Activated CD4-positive, alpha-beta T cell treated with anti-CD3 and anti-CD28 coated beads, Interleukin-2, amount 50 U/mL, for 16 hours (primary cell): ENCODE data around the gene PTRH2.
"Not testable (repeated sequence)": the region's sequence is repeated elsewhere in the genome, so short reads cannot be mapped to it uniquely, and the experiment has no call there.

Source experiments
- DNase-seq: peaks from one replicate; pipeline ENCODE4 v3.0.0-alpha.2; 2020

The PTRH2 gene

DNA sequence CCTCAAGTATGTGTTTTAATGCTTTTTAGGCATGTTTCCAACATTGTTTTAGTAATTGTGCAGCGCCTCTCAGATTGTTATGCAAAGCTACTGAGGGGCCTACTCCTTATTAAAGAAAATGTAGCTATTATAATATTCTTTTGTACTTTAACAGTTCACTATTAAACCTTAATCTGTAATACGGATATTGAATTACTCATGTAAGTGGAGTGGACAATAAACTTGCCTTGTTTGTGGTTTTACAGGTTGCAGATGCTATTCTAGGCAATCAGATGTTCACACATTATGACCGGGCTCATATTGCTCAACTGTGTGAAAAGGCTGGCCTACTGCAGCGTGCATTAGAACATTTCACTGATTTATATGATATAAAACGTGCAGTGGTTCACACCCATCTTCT lies 41.0 kb downstream of the PTRH2 start:
- DNase-seq, result no peak

DNA sequence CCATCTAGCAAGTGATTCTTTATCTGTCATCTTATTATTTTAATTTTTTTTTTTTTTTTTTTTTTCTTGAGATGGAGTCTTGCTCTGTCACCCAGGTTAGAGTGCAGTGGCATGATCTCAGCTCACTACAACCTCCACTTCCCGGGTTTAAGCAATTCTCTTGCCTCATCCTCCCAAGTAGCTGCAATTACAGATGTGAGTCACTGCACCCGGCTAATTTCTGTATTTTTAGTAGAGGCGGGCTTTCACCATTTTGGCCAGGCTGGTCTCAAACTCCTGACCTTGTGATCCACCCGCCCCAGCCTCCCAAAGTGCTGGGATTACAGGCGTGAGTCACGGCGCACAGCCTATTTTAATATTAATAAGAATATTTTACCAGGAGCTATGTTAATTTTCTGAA lies 50.6 kb downstream of the PTRH2 start:
- not testable (repeated sequence) for DNase-seq

DNA sequence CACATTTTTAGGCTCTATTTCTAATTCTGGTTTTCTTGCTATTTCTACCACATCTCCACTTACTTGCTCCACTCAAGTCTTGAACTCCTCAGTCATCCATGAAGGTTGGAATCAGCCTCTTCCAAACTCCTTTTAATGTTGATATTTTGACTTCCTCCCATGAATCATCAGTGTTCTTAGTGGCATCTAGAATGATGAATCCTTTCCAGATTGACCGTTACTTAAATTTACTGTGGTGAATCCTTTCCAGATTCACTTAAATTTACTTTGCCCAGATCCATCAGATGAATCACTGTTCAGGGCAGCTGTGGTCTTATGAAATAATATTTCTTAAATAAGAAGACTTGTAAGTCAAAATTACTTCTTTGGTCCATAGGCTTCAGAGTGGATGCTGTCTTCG lies 55.1 kb downstream of the PTRH2 start:
- DNase-seq, result no peak

DNA sequence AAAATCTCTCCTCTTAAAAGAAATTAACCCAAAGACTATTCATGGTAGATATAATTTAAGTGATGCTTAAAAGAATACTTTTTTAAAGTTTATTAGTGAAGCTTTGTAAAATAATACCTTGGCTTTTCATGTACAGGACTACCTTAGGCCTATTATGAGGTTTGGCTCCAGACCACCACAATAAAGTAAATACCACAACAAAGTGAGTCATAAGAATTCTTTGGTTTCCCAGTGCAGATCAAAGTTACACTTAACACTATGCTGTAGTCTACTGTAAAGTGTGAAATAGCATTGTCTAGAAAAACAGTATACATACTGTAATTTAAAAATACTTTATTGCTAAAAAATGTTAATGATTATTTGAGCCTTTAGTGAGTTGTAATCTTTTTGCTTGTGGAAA lies 55.9 kb downstream of the PTRH2 start:
- peak; percentile 26 for DNase-seq

DNA sequence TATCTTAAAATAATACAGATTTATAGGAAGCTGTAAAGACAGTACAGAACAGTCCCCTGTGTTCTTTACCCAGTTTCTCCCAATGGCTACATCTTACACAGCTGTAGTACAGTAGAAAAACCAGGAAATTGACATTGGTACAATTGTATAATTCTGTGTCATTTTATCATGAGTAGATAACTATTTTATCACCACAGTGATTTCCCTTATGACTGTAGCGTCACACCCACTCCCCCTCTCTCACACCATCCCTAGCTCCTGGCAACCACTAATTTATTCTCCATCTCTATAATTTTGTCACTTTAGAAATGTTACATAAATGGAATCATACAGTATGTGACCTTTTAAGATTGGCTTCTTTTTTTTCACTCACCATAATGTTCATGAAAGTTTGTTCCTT lies 56.6 kb downstream of the PTRH2 start:
- DNase-seq, result no peak

DNA sequence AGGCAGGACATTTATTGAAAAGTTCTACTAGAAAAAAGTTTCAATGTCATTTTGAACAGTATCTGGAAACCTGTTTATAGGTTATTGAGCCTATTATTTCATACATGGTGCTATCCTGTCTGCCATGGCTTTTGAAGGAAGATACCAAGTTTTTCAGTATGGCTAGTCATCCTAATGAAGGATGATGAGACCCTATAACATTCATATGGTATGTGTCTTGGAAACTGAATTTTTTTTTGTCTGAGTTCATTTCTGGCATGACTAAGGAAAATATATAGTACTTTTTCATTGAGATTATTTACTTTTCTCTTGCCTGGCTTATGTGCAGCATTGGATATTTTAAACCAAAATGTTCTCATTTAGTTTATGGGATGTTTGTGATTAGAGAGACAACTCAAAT lies 57.3 kb downstream of the PTRH2 start:
- DNase-seq, result no peak
